NCI-H345 (cell line): ENCODE measurements around the gene GNE.
"Not testable (repeated sequence)": the region's sequence is repeated elsewhere in the genome, so short reads cannot be mapped to it uniquely, and the experiment has no call there.

Source experiments
- DNase-seq: peaks from one replicate; lab custom pipeline; 2025; lab: John Stamatoyannopoulos, UW

GNE gene

DNA sequence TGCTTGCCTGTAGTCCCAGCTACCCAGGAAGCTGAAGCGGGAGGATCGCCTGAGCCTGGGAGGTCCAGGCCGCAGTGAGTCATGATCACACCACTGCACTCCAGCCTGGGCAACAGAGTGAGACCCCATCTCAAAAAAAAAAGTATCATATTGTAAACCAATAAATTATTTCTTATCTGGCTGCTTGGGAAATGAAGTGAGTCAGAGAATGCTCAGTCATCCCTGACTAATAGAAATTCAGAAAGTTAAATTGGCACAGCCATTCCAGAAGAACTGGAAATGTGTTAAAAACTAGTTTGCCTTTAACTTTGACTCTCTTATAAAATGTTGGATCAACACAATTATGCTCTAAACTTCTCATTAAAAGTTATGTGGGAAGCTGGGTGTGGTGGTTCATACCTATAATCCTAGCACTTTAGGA, 9.8 kb upstream of the GNE start:
- no peak for DNase-seq

- DNase-seq, result no peak
These were observed 6.6 kb upstream of the GNE start for GRCh38 chr9:36264896-36265295.

GRCh38 chr9:36263683-36264082, 5.4 kb upstream of the GNE start:
- DNase-seq, result no peak

- no peak for DNase-seq
These were observed 817 bp upstream of the GNE start for GRCh38 chr9:36258996-36259533.

GRCh38 chr9:36251428-36251827, 6.8 kb downstream of the GNE start:
- no peak for DNase-seq

DNA sequence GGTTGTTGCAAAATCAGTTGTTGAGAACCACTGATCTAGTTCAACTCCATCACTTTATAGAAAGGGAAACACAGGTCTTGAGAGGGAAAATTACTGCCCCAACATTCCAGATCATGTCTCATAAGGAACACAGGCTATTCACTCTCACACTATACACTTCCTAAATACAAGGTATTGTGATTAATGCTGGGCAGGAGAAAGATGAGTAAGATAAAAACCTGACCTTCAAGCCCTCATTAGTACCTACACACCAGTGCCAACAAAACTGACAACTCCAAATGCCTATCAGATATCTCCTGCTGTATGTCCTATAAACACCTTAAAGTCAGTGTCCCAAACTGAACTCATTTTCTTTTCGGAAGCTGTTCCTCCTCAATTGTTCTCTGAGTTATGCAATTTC, 8.2 kb downstream of the GNE start:
- DNase-seq, result no peak

DNA sequence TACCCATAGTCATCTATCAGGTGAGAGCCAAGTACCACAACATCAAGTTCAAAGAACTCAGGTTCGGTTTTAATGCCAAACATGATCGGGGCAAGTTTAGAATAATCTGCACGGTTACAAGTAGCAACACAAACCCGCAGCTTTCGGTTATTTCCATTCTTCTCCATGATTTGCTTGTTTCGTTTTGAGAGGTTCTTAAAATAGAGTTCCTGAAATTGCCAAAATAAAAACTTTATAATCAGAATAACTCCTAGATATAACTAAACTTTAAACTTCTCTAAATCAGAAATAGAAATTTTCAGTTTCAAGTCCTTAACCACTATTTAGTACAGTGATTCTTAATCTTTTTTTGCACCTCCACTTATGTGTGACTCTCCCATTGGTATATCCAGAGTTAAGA, 9.1 kb downstream of the GNE start:
- no peak for DNase-seq

GRCh38 chr9:36248061-36248460, 10.2 kb downstream of the GNE start:
- DNase-seq, result not testable (repeated sequence)

DNA sequence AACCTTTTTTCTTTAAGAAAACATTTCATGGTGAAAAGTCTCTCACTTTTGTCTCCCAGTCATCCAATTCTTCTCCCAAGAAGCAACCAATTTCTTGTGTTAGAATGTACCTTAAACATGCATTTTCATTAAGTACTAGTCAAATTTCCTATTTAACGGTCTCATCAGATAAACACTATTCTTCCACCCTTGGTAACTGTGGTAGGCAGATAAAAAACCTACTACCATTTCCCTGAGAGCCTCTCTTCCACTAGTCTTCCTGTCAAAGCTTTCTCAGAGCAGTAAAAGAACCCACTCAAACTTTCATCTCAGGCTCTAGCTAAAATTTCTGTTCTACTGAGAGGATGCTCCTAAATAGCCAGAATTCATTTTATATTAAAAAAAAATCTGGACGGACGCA, 10.9 kb downstream of the GNE start:
- DNase-seq, result no peak

- DNase-seq, result no peak
These were observed 12.3 kb downstream of the GNE start for GRCh38 chr9:36245906-36246305.

GRCh38 chr9:36239675-36240074, 18.6 kb downstream of the GNE start:
- DNase-seq, result not testable (repeated sequence)

- DNase-seq, result not testable (repeated sequence)
These were observed 19.0 kb downstream of the GNE start for GRCh38 chr9:36239205-36239604.

- DNase-seq, result no peak
These were observed 21.0 kb downstream of the GNE start for GRCh38 chr9:36237230-36237629.

GRCh38 chr9:36222449-36222848, 35.8 kb downstream of the GNE start:
- DNase-seq, result no peak

- DNase-seq, result no peak
These were observed 36.6 kb downstream of the GNE start for GRCh38 chr9:36221667-36222066.

DNA sequence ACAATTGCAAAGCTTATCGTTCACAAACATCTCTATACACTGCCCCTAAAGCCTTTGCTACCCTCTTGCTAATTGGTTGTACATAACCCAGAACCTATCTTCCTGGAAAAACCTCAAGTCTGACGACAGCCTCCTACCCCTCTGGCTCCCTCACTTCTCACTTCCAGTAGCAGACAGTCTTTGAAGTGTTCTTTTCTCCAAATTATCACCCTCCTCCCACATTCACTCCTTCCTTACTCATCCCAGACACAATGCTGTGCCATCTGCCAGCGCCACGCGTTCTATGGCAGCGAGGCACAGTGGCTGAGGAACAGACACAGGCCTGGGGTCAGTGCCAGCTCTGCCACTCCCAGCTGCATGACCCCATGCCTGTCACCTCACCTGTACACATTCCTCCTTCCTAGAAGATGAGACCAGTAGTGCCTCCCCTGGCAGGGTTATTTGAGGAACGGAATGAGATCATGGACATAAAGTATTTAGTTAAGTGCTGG, 39.8 kb downstream of the GNE start:
- DNase-seq, result no peak

- DNase-seq, result peak; percentile 16
These were observed 40.2 kb downstream of the GNE start for GRCh38 chr9:36218011-36218410.

GRCh38 chr9:36217256-36217968, 40.8 kb downstream of the GNE start:
- DNase-seq, result no peak

GRCh38 chr9:36214571-36214970, 43.7 kb downstream of the GNE start:
- no peak for DNase-seq

DNA sequence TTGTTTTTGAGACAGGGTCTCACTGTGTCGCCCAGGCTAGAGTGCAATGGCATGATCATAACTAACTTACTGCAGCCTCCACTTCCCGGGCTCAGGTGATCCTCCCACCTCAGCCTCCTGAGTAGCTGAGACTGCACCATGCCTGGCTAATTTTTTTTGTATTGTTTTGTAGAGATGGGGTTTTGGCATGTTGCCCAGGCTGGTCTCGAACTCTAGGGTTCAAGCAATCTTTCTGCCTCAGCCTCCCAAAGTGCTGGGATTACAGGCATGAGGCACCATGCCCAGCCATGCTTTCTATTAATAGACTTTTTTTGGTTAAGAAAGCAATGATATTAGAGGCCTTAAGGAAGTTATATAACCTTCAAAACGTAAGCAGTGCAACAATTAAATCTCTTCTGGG, 44.3 kb downstream of the GNE start:
- no peak for DNase-seq

- no peak for DNase-seq
These were observed 44.9 kb downstream of the GNE start for GRCh38 chr9:36213387-36213786.

DNA sequence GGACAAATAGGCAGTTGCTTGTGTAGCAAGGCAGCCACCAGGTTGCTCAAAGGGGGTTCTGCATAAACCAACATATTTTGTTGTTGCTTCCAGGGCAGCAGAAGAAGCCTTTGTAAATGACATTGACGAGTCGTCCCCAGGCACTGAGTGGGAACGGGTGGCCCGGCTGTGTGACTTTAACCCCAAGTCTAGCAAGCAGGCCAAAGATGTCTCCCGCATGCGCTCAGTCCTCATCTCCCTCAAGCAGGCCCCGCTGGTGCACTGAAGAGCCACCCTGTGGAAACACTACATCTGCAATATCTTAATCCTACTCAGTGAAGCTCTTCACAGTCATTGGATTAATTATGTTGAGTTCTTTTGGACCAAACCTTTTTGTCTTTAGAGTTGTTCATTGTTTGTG, 46.7 kb downstream of the GNE start:
- no peak for DNase-seq

GRCh38 chr9:36210722-36211121, 47.5 kb downstream of the GNE start:
- no peak for DNase-seq
